Measurements from ENCODE around the gene ISOC2. TPM values are rescaled to one million over a fixed set of nuclear protein-coding genes. Genes with fewer than 3 reads are reported as not detected.

Gene ISOC2
- total and polyA plus RNA-seq, 9 of the 15 experiments (the other 6 are each of a cell fraction or from before 2014, with no cell fraction given) = 1.2 to 229 (median 58.3) TPM

GRCh38 chr19:55476100-55476775, 14.8 kb upstream of the ISOC2 start, which contains the start of gene ZNF628 (continued):
- TF ChIP-seq ZBTB11 (CRISPR knock-in tag; IDR thresholded peaks at IDR 0.05) = peak in 1 of 3 experiments; percentile 40; a peak in 2 of 6 replicates
- no peak for TF ChIP-seq ADNP (tag; IDR thresholded peaks at IDR 0.05)
- TF ChIP-seq ZBTB7A (IDR thresholded peaks at IDR 0.05; ENCODE audit: borderline replicate concordance, control insufficient read depth, low read depth, low read length) = 0 out of 2 replicates have a peak, but pooled peaks have one; percentile 26
- TF ChIP-seq CCAR2 (IDR thresholded peaks at IDR 0.05; ENCODE audit: low read depth, low read length) = no peak
- TF ChIP-seq STAG1 (CRISPR knock-in tag; IDR thresholded peaks at IDR 0.05; ENCODE audit: borderline replicate concordance) = 0 out of 2 replicates have a peak, but pooled peaks have one; percentile 7
- TF ChIP-seq SMARCA5 (IDR thresholded peaks at IDR 0.05) = no peak
- no peak; the same call in 1 of the 2 replicates for TF ChIP-seq HDAC8 (tag; IDR thresholded peaks at IDR 0.05)
- TF ChIP-seq NR4A1 (CRISPR knock-in tag; IDR thresholded peaks at IDR 0.05) = no peak
- peak; percentile 77 for TF ChIP-seq NR4A1 (tag; IDR thresholded peaks at IDR 0.05)
- no peak for TF ChIP-seq PYGO2 (tag; IDR thresholded peaks at IDR 0.05)
- TF ChIP-seq ZNF274 (IDR thresholded peaks at IDR 0.05; ENCODE audit: borderline replicate concordance, low read depth, low read length) = no peak
- TF ChIP-seq ZNF217 (CRISPR knock-in tag; IDR thresholded peaks at IDR 0.05) = no peak
- no peak for TF ChIP-seq BRF1 (IDR thresholded peaks at IDR 0.05; ENCODE audit: borderline replicate concordance, extremely low read depth, insufficient read length)
- TF ChIP-seq, protein P1, sequence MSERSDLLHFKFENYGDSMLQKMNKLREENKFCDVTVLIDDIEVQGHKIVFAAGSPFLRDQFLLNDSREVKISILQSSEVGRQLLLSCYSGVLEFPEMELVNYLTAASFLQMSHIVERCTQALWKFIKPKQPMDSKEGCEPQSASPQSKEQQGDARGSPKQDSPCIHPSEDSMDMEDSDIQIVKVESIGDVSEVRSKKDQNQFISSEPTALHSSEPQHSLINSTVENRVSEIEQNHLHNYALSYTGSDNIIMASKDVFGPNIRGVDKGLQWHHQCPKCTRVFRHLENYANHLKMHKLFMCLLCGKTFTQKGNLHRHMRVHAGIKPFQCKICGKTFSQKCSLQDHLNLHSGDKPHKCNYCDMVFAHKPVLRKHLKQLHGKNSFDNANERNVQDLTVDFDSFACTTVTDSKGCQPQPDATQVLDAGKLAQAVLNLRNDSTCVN (CRISPR knock-in tag; IDR thresholded peaks at IDR 0.05) = no peak
- TF ChIP-seq, protein P2, sequence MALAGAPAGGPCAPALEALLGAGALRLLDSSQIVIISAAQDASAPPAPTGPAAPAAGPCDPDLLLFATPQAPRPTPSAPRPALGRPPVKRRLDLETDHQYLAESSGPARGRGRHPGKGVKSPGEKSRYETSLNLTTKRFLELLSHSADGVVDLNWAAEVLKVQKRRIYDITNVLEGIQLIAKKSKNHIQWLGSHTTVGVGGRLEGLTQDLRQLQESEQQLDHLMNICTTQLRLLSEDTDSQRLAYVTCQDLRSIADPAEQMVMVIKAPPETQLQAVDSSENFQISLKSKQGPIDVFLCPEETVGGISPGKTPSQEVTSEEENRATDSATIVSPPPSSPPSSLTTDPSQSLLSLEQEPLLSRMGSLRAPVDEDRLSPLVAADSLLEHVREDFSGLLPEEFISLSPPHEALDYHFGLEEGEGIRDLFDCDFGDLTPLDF (CRISPR knock-in tag; IDR thresholded peaks at IDR 0.05) = peak; percentile 69; the same call in 1 of the 2 replicates
- TF ChIP-seq ZNF253 (CRISPR knock-in tag; conservative IDR thresholded peaks at IDR 0.05) = no peak
- TF ChIP-seq KLF6 (CRISPR knock-in tag; IDR thresholded peaks at IDR 0.05; ENCODE audit: borderline replicate concordance) = peak; percentile 61; the same call in 1 of the 2 replicates
- TF ChIP-seq FOXK1 (CRISPR knock-in tag; IDR thresholded peaks at IDR 0.05; ENCODE audit: borderline replicate concordance) = 0 out of 2 replicates have a peak, but pooled peaks have one; percentile 74
- no peak for TF ChIP-seq ETS2 (tag; IDR thresholded peaks at IDR 0.05; ENCODE audit: borderline replicate concordance, poor library complexity, severe bottlenecking)
- no peak for TF ChIP-seq NR2C1 (IDR thresholded peaks at IDR 0.05)
- TF ChIP-seq NR2C1 (tag; IDR thresholded peaks at IDR 0.05) = peak; percentile 39
